ENCODE measurements around the gene CRTC1. TPM values are rescaled to one million over a fixed set of nuclear protein-coding genes. Genes with fewer than 3 reads are reported as not detected.

The CRTC1 gene
- total RNA-seq, 1 donor from 2014 or later, result 39.7 TPM

DNA sequence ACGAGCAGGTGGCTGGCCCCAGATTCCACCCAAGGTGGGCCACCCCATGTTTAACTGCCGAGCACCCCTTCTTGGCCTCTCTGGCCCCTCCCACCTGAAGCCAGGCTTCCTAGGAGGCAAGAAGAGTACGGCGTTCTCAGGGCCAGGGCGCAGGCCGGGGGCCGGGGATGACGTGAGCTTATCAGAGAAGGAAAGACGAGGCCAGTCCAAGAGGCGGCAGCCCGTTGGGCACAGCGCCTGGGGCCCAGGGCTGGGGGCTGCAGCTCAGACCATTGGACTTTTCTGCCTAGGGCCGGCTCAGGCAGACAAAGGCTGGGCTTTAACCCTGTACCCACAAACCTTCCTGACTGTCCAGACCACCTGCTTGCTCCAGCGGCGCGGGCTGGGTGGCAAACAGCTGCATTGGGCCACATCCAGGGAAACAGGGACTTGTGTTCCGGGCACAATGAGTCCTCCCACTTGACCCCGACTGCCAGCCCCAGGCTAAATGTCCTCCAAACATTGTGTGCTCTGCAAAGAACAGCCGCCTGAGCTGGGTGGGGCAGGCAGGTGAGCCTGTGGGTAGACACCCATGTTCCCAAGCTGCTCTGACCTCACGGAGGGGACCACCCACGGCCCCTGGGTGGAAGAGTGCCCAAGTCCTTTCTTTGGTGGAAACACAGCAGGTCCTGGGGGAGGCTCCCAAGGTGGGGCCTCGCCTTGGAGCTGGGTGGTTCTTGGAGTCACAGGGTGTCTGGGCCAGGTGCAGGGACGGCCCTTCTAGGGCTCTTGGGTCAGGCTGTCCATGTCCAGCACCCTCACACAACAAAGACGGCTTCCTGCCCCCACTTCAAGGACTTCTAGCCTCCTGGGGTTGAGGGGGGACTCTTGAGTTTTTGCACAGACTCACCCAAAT lies 85.8 kb downstream of the CRTC1 start:
- TF ChIP-seq, protein P1, sequence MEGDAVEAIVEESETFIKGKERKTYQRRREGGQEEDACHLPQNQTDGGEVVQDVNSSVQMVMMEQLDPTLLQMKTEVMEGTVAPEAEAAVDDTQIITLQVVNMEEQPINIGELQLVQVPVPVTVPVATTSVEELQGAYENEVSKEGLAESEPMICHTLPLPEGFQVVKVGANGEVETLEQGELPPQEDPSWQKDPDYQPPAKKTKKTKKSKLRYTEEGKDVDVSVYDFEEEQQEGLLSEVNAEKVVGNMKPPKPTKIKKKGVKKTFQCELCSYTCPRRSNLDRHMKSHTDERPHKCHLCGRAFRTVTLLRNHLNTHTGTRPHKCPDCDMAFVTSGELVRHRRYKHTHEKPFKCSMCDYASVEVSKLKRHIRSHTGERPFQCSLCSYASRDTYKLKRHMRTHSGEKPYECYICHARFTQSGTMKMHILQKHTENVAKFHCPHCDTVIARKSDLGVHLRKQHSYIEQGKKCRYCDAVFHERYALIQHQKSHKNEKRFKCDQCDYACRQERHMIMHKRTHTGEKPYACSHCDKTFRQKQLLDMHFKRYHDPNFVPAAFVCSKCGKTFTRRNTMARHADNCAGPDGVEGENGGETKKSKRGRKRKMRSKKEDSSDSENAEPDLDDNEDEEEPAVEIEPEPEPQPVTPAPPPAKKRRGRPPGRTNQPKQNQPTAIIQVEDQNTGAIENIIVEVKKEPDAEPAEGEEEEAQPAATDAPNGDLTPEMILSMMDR (IDR thresholded peaks at IDR 0.05; ENCODE audit: unreplicated experiment), result no peak
- Mint-ChIP-seq H3K9me3 (ENCODE audit: low read depth) (no peaks in the 10 kb centered on the region), H3K27ac (no peak overlapping the region), H3K27me3 (no peaks in the 10 kb centered on the region), H3K4me3 (ENCODE audit: low read depth) (no peak overlapping the region), H3K36me3 (ENCODE audit: insufficient read depth) (peaks cover 4% of the 10 kb centered on the region), H3K4me1 (ENCODE audit: low read depth) (no peaks in the 10 kb centered on the region)
- DNase-seq (ENCODE audit: low spot score, unreplicated experiment), result no peak

DNA sequence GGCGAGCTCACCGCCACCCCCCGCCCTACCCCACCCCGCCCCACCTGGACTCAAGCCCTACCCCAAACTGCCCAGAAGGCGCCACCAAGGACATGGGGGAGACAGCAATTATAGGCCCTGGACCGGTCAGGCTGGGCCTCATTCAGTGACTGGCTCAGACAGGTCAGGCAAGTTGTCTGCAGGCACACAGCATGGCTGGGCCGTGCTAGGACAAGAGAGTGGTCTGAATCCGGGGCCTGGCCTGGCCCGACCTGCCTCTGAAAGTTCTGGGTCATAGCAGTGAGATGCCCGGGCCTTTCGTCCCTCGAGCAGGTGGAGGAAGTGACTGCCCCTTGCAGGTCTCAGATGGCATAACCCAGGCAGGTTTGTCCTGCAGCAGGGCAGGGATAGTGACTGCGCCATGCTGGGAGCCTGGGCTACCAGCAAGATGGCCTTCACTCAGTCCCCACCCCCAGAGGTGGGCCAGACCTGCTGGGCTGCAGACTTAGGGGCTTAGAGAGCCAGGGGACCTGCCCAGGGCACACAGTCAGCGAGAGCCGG lies 86.6 kb downstream of the CRTC1 start:
- Mint-ChIP-seq H3K4me1 (ENCODE audit: low read depth) (no peaks in the 10 kb centered on the region), H3K27ac (no peak overlapping the region), H3K36me3 (ENCODE audit: insufficient read depth) (peaks cover 4% of the 10 kb centered on the region), H3K27me3 (no peaks in the 10 kb centered on the region), H3K9me3 (ENCODE audit: low read depth) (no peaks in the 10 kb centered on the region), H3K4me3 (ENCODE audit: low read depth) (no peak overlapping the region)
- DNase-seq (ENCODE audit: low spot score, unreplicated experiment), result no peak
- TF ChIP-seq, protein P1 (IDR thresholded peaks at IDR 0.05; ENCODE audit: unreplicated experiment), result no peak

DNA sequence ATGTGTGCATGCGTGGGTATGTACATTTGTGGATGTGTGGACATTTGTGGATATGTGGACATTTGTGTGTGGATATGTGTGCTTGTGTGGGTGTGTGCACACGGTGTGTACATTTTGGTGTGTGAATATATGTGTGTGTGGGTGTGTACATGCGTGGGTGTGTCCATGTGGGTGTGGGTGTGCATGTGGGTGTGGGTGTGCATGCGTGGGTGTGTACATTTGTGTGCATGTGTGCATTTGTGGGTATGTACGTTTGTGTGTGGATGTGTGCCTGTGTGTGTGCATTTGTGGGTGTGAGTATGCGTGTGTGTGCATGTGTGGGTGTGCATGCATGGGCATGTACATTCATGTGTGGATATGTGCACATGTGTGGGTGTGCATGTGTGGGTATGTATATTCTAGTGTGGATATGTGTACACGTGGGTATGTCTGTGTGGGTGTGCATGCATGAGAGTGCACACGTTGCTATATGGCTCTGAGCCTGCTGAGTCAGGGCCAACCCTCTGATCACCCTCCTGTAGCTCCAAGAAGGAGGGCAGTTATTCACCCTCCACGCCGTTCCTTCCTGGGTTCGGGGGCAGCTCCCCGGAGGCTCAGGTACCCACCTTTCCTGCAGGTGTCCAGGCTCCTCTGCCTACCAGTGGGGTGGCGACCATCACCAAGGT lies 87.3 kb downstream of the CRTC1 start:
- H3K9me3 Mint-ChIP-seq (ENCODE audit: low read depth), result no peaks in the 10 kb centered on the region
- TF ChIP-seq, protein P1 (IDR thresholded peaks at IDR 0.05; ENCODE audit: unreplicated experiment), result no peak
- H3K27me3 Mint-ChIP-seq, result no peaks in the 10 kb centered on the region
- no peak overlapping the region for H3K4me3 Mint-ChIP-seq (ENCODE audit: low read depth)
- H3K27ac Mint-ChIP-seq, result no peak overlapping the region
- no peaks in the 10 kb centered on the region for H3K4me1 Mint-ChIP-seq (ENCODE audit: low read depth)
- no peak for DNase-seq (ENCODE audit: low spot score, unreplicated experiment)
- H3K36me3 Mint-ChIP-seq (ENCODE audit: insufficient read depth), result peaks cover 4% of the 10 kb centered on the region

DNA sequence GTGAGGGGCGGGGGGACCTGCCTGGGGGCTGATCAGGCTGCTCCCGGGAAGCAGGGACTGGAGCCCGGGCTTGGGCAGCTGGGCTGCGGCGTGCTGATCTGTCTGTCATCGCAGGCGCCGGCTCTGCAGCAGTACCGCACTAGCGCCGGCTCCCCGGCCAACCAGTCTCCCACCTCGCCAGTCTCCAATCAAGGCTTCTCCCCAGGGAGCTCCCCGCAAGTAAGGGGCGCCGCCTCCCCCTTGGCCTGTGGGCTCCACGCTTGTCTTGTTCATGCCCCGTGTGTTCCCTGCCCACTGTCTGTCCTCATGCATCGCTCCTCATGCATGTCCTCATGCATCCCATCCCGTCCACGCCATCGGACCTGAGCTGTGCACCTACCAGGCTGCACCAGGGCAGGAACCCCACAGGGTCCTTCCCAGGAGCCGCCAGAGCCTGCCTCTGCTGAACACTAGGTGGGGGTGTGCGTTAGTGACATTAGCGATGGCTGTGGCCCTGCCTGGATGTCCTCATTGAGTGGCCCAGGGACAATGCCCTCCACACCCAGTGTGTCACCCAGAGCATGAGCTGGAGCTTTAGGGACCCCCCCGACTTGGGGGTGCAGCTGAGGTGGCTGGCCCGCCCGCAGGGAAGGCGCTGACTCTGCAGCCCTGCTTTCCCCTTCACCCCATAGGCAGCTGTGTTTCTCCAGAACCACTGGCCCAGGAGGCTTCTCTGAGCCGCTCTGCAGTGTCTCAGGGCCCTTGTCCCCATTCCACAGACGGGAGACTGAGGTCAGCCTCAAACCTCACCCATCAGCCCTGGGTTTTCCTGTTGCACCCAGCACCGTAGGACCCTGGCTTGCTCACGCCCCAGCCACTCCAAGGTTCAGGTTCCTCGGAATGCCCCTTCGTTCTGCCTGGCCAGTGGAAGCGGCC lies 88.1 kb downstream of the CRTC1 start:
- TF ChIP-seq, protein P1 (IDR thresholded peaks at IDR 0.05; ENCODE audit: unreplicated experiment), result peak; percentile 46
- Mint-ChIP-seq H3K4me1 (ENCODE audit: low read depth) (no peaks in the 10 kb centered on the region), H3K27ac (no peak overlapping the region), H3K9me3 (ENCODE audit: low read depth) (no peaks in the 10 kb centered on the region), H3K4me3 (ENCODE audit: low read depth) (no peak overlapping the region), H3K27me3 (no peaks in the 10 kb centered on the region), H3K36me3 (ENCODE audit: insufficient read depth) (peaks cover 4% of the 10 kb centered on the region)
- no peak for DNase-seq (ENCODE audit: low spot score, unreplicated experiment)

Data from progenitor cell of endocrine pancreas (in vitro differentiated cells).